ENCODE data around the gene EHD2. TPM values are rescaled to one million over a fixed set of nuclear protein-coding genes. Genes with fewer than 3 reads are reported as not detected.
A peak's percentile ranks its signal among the peaks of the same experiment; 100 is the strongest.
"Not testable (repeated sequence)": the region's sequence is repeated elsewhere in the genome, so short reads cannot be mapped to it uniquely, and the experiment has no call there.

Gene EHD2
- total and polyA plus RNA-seq, 2 experiments from 2014 or later, result 0.64 to 2.1 TPM

DNA sequence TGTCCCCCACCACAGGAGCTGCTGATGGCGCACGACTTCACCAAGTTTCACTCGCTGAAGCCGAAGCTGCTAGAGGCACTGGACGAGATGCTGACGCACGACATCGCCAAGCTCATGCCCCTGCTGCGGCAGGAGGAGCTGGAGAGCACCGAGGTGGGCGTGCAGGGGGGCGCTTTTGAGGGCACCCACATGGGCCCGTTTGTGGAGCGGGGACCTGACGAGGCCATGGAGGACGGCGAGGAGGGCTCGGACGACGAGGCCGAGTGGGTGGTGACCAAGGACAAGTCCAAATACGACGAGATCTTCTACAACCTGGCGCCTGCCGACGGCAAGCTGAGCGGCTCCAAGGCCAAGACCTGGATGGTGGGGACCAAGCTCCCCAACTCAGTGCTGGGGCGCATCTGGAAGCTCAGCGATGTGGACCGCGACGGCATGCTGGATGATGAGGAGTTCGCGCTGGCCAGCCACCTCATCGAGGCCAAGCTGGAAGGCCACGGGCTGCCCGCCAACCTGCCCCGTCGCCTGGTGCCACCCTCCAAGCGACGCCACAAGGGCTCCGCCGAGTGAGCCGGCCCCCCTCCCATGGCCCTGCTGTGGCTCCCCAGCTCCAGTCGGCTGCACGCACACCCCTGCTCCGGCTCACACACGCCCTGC, 27.8 kb downstream of the EHD2 start:
- Histone ChIP-seq H3K4me1 (ENCODE audit: low read depth) (no peaks in the 10 kb centered on the region), H3K4me3 (no peak overlapping the region), H3K9me3 (ENCODE audit: low read depth) (no peaks in the 10 kb centered on the region), H3K27me3 (no peaks in the 10 kb centered on the region), H3K36me3 (no peaks in the 10 kb centered on the region), H3K27ac (no peak overlapping the region)
- no peak for TF ChIP-seq CTCF (IDR thresholded peaks at IDR 0.05; ENCODE audit: low read depth, low read length)
- DNase-seq (ENCODE audit: low read depth in 1 of 2, low spot score in 1 of 2), result no peak

GRCh38 chr19:47741544-47742140, 28.4 kb downstream of the EHD2 start:
- H3K27ac ChIP-seq, result no peak overlapping the region
- H3K4me1 ChIP-seq (ENCODE audit: low read depth), result no peaks in the 10 kb centered on the region
- H3K4me3 ChIP-seq, result no peak overlapping the region
- TF ChIP-seq CTCF (IDR thresholded peaks at IDR 0.05; ENCODE audit: low read depth, low read length), result no peak
- H3K27me3 ChIP-seq, result no peaks in the 10 kb centered on the region
- DNase-seq (ENCODE audit: low read depth in 1 of 2, low spot score in 1 of 2), result no peak
- H3K36me3 ChIP-seq, result no peaks in the 10 kb centered on the region
- no peaks in the 10 kb centered on the region for H3K9me3 ChIP-seq (ENCODE audit: low read depth)

- Histone ChIP-seq H3K4me1 (ENCODE audit: low read depth) (no peaks in the 10 kb centered on the region), H3K27me3 (no peaks in the 10 kb centered on the region), H3K9me3 (ENCODE audit: low read depth) (no peaks in the 10 kb centered on the region), H3K4me3 (no peak overlapping the region), H3K36me3 (peaks cover 3% of the 10 kb centered on the region), H3K27ac (no peak overlapping the region)
- no peak for TF ChIP-seq CTCF (IDR thresholded peaks at IDR 0.05; ENCODE audit: low read depth, low read length)
- DNase-seq (ENCODE audit: low read depth in 1 of 2, low spot score in 1 of 2), result peak in 1 of 2 donors; percentile 53
Measured at GRCh38 chr19:47742634-47743033, 29.4 kb downstream of the EHD2 start.

DNA sequence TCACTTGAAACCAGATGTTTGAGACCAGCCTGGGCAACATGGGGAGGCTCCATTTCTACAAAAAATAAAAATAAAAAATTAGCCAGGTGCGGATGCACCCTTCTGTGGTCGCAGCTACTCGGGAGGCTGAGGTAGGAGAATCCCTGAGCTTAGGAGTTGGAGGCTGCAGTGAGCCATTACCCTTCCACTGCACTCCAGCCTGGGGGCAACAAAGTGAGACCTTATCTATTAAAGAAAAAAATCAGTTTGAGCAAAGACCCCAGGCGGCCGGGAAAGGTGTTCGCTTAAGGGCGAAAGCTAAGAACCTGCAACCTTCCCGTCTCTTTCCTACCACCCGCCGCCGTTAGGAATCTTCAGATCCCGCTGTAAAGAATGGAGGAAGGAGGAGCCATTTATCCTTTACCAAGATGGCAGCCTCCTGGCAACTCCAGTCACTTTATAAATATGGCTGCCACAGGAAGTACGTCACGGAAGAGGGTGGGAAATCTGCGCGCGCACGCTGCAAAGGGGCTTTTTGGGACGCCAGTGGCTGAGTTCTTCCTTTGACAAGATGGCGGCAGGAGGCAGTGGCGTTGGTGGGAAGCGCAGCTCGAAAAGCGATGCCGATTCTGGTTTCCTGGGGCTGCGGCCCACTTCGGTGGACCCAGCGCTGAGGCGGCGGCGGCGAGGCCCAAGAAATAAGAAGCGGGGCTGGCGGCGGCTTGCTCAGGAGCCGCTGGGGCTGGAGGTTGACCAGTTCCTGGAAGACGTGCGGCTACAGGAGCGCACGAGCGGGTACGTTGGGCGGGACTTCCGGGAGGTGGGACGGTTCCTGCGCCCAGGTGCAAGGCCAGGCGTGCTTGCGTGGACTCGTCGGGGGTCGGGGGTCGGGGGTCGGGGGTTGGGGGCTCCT, 32.0 kb downstream of the EHD2 start, which contains the start of gene NOP53:
Gene NOP53, plus strand, starts transcription at position 537 of the 892 bp plus-strand sequence. Its CDS starts 14 bp downstream, at position 551.
- Histone ChIP-seq H3K36me3 (peaks cover 3% of the 10 kb centered on the region), H3K27ac (peak within 1 kb of the TSS; percentile 87)
- DNase-seq (ENCODE audit: low read depth in 1 of 2, low spot score in 1 of 2), result peak; percentile 98

GRCh38 chr19:47746129-47746528, 32.9 kb downstream of the EHD2 start:
- H3K27me3 ChIP-seq; DNase-seq (ENCODE audit: low read depth in 1 of 2, low spot score in 1 of 2); H3K36me3 ChIP-seq; H3K27ac ChIP-seq; H3K4me1 ChIP-seq (ENCODE audit: low read depth); H3K9me3 ChIP-seq (ENCODE audit: low read depth): not testable (repeated sequence)
- H3K4me3 ChIP-seq, result peak overlapping the region; percentile 68

More for the DNA sequence above, 32.0 kb downstream of the EHD2 start, which contains the start of gene NOP53:
- no peaks in the 10 kb centered on the region for H3K9me3 ChIP-seq (ENCODE audit: low read depth)
- TF ChIP-seq CTCF (IDR thresholded peaks at IDR 0.05; ENCODE audit: low read depth, low read length), result no peak
- no peaks in the 10 kb centered on the region for H3K4me1 ChIP-seq (ENCODE audit: low read depth)
- no peaks in the 10 kb centered on the region for H3K27me3 ChIP-seq
- H3K4me3 ChIP-seq, result peak within 1 kb of the TSS; percentile 68
